ENCODE data around the gene RFK.

The RFK gene

GRCh38 chr9:76373173-76373783, 20.9 kb downstream of the RFK start:
- in situ Hi-C loops (cut with MboI; ENCODE audit: low sequenced_read_pairs, unreplicated experiment): no loop called here
- DNase-seq (ENCODE audit: low spot score): no peak
- TF ChIP-seq CTCF (IDR thresholded peaks at IDR 0.05; ENCODE audit: borderline replicate concordance, control extremely low read depth, extremely low read depth, insufficient read depth, missing control alignments): no peak

GRCh38 chr9:76372336-76372735, 21.9 kb downstream of the RFK start:
- no peak for TF ChIP-seq CTCF (IDR thresholded peaks at IDR 0.05; ENCODE audit: borderline replicate concordance, control extremely low read depth, extremely low read depth, insufficient read depth, missing control alignments)
- DNase-seq (ENCODE audit: low spot score): no peak
- in situ Hi-C loops (cut with MboI; ENCODE audit: low sequenced_read_pairs, unreplicated experiment): no loop called here

GRCh38 chr9:76371901-76372300, 22.3 kb downstream of the RFK start:
- DNase-seq (ENCODE audit: low spot score): no peak
- no peak for TF ChIP-seq CTCF (IDR thresholded peaks at IDR 0.05; ENCODE audit: borderline replicate concordance, control extremely low read depth, extremely low read depth, insufficient read depth, missing control alignments)
- in situ Hi-C loops (cut with MboI; ENCODE audit: low sequenced_read_pairs, unreplicated experiment): no loop called here

- in situ Hi-C loops (cut with MboI; ENCODE audit: low sequenced_read_pairs, unreplicated experiment): no loop called here
- DNase-seq (ENCODE audit: low spot score): no peak
- TF ChIP-seq CTCF (IDR thresholded peaks at IDR 0.05; ENCODE audit: borderline replicate concordance, control extremely low read depth, extremely low read depth, insufficient read depth, missing control alignments): no peak
These were observed 23.7 kb downstream of the RFK start for GRCh38 chr9:76370396-76371023.

- in situ Hi-C loops (cut with MboI; ENCODE audit: low sequenced_read_pairs, unreplicated experiment): no loop called here
- no peak for TF ChIP-seq CTCF (IDR thresholded peaks at IDR 0.05; ENCODE audit: borderline replicate concordance, control extremely low read depth, extremely low read depth, insufficient read depth, missing control alignments)
- no peak for DNase-seq (ENCODE audit: low spot score)
These were observed 24.6 kb downstream of the RFK start for GRCh38 chr9:76369583-76369982.

- TF ChIP-seq CTCF (IDR thresholded peaks at IDR 0.05; ENCODE audit: borderline replicate concordance, control extremely low read depth, extremely low read depth, insufficient read depth, missing control alignments): no peak
- DNase-seq (ENCODE audit: low spot score): no peak
- in situ Hi-C loops (cut with MboI; ENCODE audit: low sequenced_read_pairs, unreplicated experiment): no loop called here
These were observed 28.0 kb downstream of the RFK start for GRCh38 chr9:76366275-76366674.
